GM20000 (cell line): ENCODE results near the gene INPP5J.
"Not testable (repeated sequence)": the region's sequence is repeated elsewhere in the genome, so short reads cannot be mapped to it uniquely, and the experiment has no call there.

ENCODE experiments used
- DNase-seq: peaks from one replicate; pipeline ENCODE4 v3.0.0; 2012; ENCODE audit warnings: low spot score
- TF ChIP-seq, protein P1 (sequence below): IDR thresholded peaks from 2 replicates; pipeline ENCODE4 v1.5.1; 2012; ENCODE audit warnings: mild to moderate bottlenecking, control low read depth; ENCODE audit errors: extremely low read depth, missing control alignments

INPP5J gene

DNA sequence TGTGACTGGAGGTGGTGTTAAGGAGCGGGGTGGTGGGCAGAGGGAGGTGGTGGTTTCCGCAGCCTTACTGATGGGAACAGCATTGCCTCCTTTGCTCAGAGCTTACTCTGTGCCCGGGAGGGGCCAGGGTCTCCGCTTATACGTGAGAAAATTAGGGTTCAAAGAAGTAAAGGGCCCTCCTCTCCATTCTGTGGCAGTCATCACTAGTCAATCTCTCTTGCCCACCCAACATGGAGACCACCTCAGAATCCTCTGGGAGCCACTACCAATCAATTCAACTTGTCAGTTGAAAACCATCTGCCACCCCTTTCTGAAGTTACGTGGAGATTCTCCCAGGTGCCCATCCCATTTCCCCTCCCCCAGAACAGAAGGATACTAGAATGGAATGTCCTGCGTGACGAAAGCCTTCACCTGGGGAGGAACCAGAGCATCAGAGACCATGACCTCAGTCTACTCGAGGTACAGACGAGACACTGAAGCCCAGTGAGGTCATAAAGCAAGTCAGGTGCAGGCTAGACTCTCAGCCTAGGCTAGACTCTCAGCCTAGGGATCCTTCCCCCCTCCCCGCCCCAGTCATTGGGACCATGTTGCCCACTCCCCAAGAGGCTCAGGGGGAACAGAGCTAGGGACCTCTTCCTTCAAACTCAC lies 17.4 kb upstream of the INPP5J start:
- no peak for DNase-seq
- TF ChIP-seq, protein P1, sequence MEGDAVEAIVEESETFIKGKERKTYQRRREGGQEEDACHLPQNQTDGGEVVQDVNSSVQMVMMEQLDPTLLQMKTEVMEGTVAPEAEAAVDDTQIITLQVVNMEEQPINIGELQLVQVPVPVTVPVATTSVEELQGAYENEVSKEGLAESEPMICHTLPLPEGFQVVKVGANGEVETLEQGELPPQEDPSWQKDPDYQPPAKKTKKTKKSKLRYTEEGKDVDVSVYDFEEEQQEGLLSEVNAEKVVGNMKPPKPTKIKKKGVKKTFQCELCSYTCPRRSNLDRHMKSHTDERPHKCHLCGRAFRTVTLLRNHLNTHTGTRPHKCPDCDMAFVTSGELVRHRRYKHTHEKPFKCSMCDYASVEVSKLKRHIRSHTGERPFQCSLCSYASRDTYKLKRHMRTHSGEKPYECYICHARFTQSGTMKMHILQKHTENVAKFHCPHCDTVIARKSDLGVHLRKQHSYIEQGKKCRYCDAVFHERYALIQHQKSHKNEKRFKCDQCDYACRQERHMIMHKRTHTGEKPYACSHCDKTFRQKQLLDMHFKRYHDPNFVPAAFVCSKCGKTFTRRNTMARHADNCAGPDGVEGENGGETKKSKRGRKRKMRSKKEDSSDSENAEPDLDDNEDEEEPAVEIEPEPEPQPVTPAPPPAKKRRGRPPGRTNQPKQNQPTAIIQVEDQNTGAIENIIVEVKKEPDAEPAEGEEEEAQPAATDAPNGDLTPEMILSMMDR, result no peak

DNA sequence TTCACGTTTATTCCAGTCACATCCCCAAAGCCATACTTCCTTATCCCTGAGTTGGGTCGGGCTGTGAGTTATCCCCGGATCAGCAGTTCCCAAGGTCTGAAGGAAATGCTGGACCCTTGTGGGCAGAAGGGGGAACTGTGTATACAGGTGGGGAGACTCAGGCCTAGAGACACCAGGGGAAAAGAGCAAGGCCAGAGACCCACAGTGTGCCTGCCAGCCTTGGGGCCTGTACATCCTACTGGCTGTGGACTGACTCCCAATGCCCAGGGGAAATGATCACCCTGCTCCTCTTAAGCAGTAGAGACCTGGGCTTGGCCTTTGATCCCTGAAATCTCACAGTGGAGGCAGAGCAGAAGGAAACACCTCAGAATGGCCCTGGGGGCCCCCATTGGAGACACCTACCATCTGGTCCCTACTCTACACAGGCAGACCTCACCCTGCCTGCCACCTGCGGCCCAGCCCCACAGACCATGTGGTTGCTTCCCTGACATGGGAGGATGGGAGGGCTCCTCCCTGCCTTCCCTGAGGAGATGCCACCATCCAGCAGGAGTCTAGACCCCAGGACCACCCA lies 16.7 kb upstream of the INPP5J start:
- no peak for DNase-seq
- TF ChIP-seq, protein P1, result no peak

DNA sequence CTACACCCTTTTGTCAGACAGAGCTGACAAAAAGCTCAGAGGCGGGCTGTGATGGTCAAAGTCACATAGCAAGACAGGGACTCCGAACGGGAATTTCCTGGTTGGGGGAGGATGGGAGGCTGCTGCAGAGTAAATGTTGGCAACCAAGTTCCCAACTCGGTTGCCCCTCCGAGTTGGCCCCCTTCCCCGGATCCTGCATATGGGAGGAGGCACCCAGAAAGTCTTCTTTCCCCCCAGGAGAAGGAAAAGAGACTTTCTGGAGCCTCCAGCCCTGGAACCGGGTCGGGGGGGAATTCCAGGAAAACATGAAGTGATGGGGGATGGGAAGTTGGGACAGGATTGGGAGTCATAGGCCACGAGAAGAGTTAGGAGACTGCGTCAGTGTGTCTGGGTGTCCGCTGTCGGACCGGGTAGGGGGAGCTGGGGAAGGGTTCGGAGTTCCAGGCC lies 16.0 kb upstream of the INPP5J start:
- DNase-seq, result no peak
- TF ChIP-seq, protein P1, result no peak

DNA sequence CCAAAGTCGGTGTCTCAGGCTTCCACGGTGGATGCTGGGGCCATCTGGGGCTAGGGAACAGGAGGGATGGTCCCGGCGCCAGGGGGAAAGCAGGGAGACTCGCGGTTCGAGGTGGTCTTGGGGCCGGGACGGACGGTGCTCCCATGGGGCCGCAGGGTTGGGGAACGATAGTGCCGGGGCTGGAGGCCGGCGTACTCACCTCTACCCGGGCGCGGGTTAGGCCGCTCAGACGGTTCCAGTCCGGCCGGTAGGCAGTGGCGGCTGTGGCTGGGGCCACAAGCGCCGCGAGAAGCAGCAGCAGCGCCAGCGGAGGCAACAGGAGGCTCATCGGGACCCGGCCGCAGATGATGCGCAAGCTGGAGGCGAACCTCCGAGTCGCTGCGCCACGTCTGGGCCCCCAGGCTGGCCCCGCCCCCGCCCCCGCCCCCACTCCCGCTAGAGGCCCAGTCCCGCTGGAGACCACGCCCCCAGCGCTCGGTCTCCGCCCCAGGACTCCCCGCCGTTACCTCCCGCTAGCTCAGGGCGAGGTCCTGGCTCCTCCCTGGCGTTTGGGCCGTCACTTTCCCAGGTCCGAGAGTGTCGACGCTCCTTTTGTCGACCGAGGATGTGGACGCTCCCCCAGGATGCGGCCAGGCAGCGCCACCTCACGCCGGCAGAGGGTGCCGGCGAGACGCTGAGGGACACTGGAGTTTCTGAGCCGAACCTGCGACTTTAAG lies 15.4 kb upstream of the INPP5J start, which contains the start of gene SELENOM:
Gene SELENOM, minus strand, starts transcription at position 391 of the 716 bp plus-strand sequence. Its CDS starts 63 bp downstream, at position 328.
- DNase-seq, result peak; percentile 97
- TF ChIP-seq, protein P1, result peak; percentile 66

DNA sequence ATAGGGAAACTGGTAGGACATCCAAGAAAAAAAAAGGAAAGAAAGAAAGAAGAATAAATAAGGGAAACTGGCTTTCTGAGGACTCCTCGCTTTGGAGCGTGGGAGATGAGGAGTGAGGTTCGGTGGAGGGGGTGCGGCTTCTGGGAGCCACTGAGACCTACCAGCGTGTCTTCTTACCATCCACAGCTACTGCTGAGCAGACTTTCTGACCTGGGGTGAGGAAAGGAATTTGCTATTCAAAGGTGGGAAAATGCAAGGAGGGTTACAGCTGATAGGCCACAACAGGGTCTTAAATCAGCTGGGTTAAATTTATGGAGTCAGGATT lies 14.9 kb upstream of the INPP5J start:
- TF ChIP-seq, protein P1, result no peak
- DNase-seq, result no peak

DNA sequence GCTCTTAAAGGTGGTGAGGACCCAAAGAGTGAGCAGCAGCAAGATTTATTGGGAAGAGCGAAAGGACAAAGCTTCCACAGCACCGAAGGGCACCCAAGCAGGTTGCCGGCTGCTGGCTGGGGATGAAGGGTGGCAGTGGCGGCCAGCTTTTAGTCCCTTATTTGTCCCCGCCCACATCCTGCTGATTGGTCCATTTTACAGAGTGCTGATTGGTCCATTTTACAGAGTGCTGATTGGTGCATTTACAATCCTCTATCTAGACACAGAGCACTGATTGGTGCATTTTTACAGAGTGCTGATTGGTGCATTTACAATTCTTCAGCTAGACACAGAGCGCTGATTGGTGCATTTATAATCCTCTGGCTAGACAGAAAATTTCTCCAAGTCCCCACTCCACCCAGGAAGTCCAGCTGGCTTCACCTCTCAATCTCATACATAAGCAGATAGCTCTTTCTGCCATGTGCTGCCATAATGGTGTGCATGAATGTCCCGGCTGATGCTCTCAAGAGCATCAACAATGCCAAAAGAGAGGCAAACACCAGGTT lies 10.1 kb upstream of the INPP5J start:
- not testable (repeated sequence) for DNase-seq

DNA sequence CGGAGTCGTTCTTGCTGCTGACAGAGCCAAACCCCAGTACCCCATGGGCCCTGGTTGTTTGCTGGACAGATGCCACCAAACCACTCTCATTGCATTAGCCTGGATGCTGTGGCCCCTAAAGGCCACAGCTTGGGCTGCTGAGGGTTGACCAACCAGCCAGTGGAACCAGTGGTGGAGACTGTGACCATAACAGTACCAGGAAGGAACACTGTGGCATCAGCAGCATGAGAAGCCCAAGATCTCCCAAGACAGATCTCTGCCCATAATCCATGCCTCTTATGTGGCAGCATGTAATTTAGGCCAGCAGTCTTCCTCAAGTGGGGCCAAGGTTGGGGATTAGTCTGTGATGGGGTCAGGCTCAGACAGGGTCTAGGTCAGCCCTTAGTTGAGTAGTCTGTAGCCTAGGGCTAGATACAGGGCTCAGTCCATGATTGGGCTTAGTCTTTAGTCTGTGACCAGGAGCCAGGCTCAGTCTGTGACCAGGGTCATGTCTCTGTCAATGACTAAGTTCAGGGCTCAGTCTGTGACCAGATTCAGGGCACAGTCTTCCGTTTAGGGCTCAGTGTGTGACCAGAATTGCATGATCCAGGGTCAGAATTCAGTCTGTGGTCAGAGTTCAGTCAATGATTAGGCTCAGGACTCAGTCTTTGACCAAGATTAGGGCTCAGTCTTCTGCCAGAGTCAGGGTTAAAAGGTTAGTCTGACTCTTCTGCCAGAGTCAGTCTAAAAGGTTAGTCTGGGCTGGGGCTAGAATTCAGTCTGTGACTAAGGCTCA lies 4.5 kb upstream of the INPP5J start:
- no peak for DNase-seq
- TF ChIP-seq, protein P1, result no peak
